Measurements from ENCODE around the gene CCDC74A.
"Not testable (repeated sequence)": the region's sequence is repeated elsewhere in the genome, so short reads cannot be mapped to it uniquely, and the experiment has no call there.

- TF ChIP-seq CTCF, POLR2A (IDR thresholded peaks at IDR 0.05): not testable (repeated sequence)
These were observed 13.1 kb upstream of the CCDC74A start for GRCh38 chr2:131514408-131515166.

Measured in body of pancreas (tissue), 4 donors.